OCI-LY7 (cell line): Measurements from ENCODE around the gene SELENOP.

ENCODE experiments used
- EZH2phosphoT487 ChIP-seq: fragments of 200-600 bp; sonication (generic); IDR thresholded peaks from 2 replicates; pipeline ENCODE4 v1.6.1; 2018; ENCODE audit warnings: low read depth, borderline replicate concordance, mild to moderate bottlenecking, mixed run types, antibody characterized with exemption, low read length, moderate library complexity, mixed read lengths
- TF ChIP-seq, protein P1 (sequence below): fragments of 200-600 bp; sonication (generic); conservative IDR thresholded peaks from 2 replicates; pipeline ENCODE4 v1.5.1; 2014; ENCODE audit warnings: mild to moderate bottlenecking, antibody characterized with exemption, low read length, moderate library complexity, mixed read lengths

DNA sequence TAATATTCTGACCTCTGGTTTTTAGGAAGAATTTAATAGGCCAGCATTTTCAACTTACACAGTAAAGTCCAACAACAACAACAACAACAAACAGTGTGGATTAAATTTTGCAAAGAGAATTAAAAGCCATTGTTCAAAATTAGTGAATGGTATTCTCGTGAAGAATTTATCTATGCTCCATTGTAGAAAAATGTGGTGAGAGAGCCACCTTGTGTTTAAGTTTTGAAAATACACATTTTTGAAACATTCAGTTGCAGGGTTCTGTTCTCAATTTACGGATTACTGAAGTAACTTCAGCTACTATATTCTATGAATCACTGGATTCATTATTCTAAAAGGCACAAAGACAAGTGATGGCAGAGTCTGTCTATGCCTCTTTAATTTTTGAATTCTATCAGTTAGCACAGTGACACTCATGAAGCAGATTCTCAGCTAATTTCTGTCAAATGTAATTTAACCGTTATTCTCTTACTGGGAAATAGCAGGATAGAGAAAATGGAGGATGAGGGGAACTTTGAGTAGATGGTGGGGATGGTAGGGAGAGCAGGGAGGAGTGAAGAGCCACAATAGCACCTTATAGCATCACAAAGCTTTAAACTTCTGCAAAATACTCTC lies 44.1 kb downstream of the SELENOP start:
- TF ChIP-seq, protein P1, sequence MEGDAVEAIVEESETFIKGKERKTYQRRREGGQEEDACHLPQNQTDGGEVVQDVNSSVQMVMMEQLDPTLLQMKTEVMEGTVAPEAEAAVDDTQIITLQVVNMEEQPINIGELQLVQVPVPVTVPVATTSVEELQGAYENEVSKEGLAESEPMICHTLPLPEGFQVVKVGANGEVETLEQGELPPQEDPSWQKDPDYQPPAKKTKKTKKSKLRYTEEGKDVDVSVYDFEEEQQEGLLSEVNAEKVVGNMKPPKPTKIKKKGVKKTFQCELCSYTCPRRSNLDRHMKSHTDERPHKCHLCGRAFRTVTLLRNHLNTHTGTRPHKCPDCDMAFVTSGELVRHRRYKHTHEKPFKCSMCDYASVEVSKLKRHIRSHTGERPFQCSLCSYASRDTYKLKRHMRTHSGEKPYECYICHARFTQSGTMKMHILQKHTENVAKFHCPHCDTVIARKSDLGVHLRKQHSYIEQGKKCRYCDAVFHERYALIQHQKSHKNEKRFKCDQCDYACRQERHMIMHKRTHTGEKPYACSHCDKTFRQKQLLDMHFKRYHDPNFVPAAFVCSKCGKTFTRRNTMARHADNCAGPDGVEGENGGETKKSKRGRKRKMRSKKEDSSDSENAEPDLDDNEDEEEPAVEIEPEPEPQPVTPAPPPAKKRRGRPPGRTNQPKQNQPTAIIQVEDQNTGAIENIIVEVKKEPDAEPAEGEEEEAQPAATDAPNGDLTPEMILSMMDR = peak; percentile 88
- TF ChIP-seq EZH2phosphoT487 = no peak
